HTR-8/SVneo (cell line): ENCODE data around the gene ESYT1.

Source experiments
- DNase-seq: peaks from one replicate; pipeline ENCODE4 v3.0.0; 2011; ENCODE audit warnings: low spot score, mixed read lengths; ENCODE audit not compliant: insufficient read length
- FAIRE-seq: peaks from 2 replicates; lab custom pipeline; 2011; peaks lifted over from hg19 to GRCh38; lab: Jason Lieb, UNC

ESYT1 gene, protein sequence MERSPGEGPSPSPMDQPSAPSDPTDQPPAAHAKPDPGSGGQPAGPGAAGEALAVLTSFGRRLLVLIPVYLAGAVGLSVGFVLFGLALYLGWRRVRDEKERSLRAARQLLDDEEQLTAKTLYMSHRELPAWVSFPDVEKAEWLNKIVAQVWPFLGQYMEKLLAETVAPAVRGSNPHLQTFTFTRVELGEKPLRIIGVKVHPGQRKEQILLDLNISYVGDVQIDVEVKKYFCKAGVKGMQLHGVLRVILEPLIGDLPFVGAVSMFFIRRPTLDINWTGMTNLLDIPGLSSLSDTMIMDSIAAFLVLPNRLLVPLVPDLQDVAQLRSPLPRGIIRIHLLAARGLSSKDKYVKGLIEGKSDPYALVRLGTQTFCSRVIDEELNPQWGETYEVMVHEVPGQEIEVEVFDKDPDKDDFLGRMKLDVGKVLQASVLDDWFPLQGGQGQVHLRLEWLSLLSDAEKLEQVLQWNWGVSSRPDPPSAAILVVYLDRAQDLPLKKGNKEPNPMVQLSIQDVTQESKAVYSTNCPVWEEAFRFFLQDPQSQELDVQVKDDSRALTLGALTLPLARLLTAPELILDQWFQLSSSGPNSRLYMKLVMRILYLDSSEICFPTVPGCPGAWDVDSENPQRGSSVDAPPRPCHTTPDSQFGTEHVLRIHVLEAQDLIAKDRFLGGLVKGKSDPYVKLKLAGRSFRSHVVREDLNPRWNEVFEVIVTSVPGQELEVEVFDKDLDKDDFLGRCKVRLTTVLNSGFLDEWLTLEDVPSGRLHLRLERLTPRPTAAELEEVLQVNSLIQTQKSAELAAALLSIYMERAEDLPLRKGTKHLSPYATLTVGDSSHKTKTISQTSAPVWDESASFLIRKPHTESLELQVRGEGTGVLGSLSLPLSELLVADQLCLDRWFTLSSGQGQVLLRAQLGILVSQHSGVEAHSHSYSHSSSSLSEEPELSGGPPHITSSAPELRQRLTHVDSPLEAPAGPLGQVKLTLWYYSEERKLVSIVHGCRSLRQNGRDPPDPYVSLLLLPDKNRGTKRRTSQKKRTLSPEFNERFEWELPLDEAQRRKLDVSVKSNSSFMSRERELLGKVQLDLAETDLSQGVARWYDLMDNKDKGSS

DNA sequence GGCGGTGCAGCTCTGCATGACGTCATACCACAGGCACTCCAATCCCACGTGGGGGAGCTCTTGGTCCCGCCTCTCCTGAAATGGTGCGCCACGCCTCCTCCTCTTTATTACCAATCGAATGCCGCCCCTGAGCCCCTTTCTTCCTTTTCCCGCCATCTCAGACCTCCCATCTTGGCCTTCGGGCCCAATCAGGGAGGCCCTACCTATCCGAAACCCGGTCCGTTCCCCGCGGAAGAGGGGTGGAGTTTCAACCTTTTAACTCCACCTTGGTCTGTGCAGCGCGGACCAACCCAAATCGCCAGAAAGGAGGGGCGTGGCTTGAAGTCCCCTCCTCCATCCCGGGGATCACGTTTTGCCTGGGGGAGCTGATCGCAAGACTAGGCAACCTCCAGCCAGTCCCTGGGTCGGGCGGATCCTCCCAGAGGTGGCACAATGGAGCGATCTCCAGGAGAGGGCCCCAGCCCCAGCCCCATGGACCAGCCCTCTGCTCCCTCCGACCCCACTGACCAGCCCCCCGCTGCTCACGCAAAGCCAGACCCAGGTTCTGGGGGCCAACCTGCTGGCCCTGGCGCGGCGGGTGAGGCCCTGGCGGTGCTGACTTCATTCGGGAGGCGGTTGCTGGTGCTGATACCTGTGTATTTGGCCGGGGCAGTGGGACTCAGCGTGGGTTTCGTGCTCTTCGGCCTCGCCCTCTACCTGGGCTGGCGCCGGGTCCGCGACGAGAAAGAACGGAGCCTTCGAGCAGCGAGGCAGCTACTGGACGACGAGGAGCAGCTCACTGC lies at the start of gene ESYT1:
Gene ESYT1 (plus strand): TSS at position 380 of the 782 bp plus-strand sequence. CDS start 53 bp downstream, at position 433.
- FAIRE-seq = peak; percentile 80
- DNase-seq = peak; percentile 98

- FAIRE-seq (no peak), DNase-seq (no peak)
Observed at GRCh38 chr12:56078427-56078826, 49.6 kb upstream of the ESYT1 start.

DNA sequence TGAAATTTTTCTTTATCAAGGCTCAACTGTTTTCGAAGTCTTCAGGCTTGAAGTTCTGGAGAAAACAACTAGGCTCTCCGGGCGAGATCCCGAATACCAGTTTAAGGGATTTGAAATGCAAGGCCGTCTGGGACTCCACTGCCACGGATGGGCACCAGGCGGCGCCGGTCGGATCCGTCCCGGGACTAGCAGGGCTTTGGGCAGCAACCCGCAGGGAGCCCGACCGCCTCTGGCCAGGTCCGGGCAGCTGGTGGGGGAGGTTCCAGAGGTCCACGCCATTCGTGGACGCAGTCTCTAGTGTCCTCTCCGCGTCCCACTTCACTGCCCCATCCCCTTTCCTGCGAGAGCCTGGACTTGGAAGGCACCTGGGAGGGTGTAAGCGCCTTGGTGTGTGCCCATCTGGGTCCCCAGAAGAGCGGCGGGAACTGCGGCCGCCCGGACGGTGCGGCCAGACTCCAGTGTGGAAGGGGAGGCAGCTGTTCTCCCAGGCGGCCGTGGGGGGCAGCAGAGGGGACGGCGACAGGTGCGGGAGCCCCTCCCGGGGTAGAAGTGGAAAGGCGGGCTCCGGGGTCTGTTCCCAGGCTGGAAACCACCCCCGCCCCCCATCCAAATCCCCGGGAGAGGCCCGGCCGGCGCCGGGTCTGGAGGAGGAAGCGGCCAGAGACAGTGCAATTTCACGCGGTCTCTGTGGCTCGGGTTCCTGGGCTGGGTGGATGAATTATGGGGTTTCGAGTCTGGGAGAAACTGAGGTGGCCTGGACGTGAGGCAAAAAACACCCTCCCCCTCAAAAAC lies 48.9 kb upstream of the ESYT1 start:
- DNase-seq (peak; percentile 81), FAIRE-seq (no peak)

- FAIRE-seq (peak; percentile 86), DNase-seq (peak; percentile 85)
Observed at GRCh38 chr12:56079723-56080555, 48.1 kb upstream of the ESYT1 start, which contains the start of gene ERBB3. ERBB3 (plus strand) TSS chr12:56080165; CDS start chr12:56080301, 136 bp downstream.

DNA sequence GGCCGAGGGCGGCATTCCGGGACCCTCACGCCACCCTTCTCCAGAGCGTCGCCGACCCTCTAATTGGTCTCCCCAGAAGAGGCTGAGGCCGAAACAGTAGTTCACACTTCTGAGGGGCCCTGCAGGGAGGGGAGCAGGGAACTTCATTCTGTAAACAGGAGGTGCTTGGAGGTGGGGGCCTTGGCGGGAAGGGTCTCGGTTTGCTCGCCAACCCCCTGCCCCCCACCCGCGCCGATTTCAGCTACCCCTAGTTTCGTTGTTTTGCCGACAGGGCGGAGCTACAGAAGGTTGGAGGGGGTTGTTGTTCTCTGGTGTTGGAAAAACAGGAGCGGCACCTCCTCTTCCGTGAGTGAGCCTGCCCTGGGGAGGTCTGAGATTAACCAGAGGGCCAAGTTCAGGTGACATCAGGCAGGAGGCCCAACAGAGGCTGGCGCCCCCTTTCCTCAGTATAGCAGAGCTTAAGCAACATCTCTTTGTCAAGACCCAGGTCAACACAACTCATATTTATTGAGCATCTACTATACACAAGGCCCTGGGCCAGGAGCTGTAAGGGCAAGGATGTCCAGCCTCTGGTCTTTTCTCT lies 47.4 kb upstream of the ESYT1 start:
- DNase-seq (no peak), FAIRE-seq (no peak)

DNA sequence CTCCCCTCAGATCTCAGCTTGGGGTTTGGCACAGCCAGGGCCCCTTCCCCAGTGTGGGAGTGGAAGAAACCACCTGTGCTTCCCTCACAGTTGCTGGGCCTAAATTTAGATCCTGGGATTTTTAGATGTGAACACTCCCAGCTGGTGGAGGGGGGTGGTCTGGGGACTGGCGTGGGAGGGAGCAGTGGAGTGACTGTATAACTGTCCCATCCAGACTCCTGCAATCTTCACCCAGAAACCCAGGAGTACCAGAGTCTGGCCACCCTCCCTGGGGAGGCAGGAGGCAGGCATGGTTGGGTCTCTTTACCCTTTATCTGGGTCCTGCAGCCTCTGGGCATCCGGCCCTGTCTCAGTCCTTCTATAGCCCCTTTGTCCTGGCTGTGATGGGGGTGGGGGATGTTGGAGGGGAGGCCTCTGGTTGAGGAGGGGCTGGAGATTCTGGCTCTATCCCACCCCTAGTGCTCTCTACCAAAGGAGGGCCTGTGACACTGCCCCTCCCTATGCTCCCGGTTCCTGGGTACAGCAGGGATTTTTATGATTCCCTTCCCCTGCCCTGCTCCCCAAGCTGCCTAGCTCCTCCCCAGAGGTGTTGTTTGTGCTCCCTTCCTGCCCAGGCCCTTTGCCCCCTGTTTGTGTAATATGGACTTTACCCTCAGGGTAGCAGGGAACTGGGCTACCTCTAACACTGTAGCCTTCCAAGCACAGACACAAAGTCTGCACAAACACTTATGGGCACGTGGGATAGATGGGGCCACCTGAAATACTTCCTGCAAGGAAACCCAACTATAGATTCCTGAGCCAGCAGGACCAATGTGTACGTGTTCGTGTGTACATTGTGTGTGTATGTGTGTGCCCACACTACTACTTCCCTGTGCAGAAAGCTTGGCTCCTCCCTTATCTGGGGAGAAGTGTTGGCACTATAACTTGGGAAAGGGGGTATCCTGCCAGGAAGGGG lies 46.4 kb upstream of the ESYT1 start:
- no peak for DNase-seq
- FAIRE-seq = no peak

DNA sequence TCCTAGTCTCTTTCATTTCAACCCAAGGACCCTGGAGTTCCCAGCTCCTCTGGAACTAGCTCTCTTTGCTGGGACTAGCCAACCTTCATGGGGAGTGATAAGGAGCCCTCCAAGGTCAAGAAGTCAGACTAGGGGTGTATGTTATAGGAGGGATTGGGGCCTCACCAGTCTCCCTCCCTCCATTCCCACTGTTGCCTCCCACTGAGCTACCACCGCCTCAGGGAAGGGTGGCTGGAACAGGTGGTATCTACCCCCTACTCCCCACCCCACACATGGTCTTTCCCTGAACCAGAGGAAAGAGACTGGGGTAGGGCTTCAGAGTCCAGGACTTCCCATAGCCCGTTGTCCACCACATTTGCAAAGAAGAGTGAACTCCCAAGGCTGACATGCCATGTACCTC lies 45.7 kb upstream of the ESYT1 start:
- no peak for FAIRE-seq
- no peak for DNase-seq

DNA sequence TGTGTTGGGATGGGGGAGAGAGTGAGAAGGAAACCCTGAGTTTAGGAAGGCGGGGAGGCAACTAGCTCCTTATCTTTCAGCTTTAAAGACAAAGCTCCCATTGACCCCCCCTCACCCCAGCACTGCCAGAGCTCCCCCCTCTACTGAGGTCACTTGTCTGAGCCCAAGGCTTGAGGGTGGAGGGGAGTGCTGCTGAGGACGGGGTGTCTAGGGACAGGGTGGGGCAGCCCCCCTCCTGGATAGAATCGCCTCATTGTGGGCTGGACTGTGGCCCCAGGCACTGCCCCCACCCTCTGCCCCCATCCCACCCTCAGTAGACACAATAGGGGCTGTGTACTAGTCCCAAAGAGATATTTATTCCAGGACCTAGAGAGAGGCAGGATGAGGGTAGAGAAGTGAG lies 45.1 kb upstream of the ESYT1 start:
- DNase-seq (no peak), FAIRE-seq (no peak)

- DNase-seq (no peak), FAIRE-seq (peak; percentile 9)
Observed at GRCh38 chr12:56084958-56085543, 43.0 kb upstream of the ESYT1 start.

- FAIRE-seq (no peak), DNase-seq (no peak)
Observed at GRCh38 chr12:56086096-56086495, 42.0 kb upstream of the ESYT1 start.

DNA sequence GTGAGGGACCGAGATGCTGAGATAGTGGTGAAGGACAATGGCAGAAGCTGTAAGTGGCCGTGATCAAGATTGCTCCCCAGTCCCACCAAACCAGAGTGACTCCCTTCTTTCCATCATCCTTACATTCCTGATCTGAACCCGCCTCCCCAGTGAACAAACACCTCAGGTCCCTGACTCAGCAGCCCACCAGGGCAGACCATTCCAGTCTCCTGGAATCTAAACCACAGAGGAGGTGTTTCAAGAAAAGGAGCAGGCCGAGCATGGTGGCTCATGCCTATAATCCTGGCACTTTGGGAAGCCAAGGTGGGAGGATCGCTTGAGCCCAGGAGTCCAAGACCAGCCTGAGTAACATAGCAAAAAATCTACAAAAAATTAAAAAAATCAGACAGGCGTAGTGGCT lies 41.5 kb upstream of the ESYT1 start:
- FAIRE-seq = no peak
- DNase-seq = no peak

GRCh38 chr12:56087220-56087619 lies 40.8 kb upstream of the ESYT1 start:
- no peak for DNase-seq
- no peak for FAIRE-seq

- DNase-seq = no peak
- FAIRE-seq = no peak
Observed at GRCh38 chr12:56097738-56098137, 30.3 kb upstream of the ESYT1 start.

- DNase-seq (no peak), FAIRE-seq (no peak)
Observed at GRCh38 chr12:56098592-56098991, 29.5 kb upstream of the ESYT1 start.

- FAIRE-seq (no peak), DNase-seq (no peak)
Observed at GRCh38 chr12:56099787-56100186, 28.3 kb upstream of the ESYT1 start.

DNA sequence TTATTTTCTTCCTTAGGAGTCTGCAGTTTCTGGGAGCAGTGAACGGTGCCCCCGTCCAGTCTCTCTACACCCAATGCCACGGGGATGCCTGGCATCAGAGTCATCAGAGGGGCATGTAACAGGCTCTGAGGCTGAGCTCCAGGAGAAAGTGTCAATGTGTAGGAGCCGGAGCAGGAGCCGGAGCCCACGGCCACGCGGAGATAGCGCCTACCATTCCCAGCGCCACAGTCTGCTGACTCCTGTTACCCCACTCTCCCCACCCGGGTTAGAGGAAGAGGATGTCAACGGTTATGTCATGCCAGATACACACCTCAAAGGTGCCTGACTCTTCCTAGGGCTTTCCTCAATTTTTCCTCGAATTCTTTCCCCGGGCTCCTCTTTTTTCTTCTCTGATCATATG lies 27.0 kb upstream of the ESYT1 start:
- FAIRE-seq (no peak), DNase-seq (no peak)
